T-helper 1 cell treated with Interleukin-12 subunit alpha and Interleukin-12 subunit beta and Interleukin-4 antibody, amounts not matched to agents 30 ng/mL and 1 ng/mL, for 36 hours (primary cell): Measurements from ENCODE around the gene MKI67. TPM values are rescaled to one million over a fixed set of nuclear protein-coding genes. Genes with fewer than 3 reads are reported as not detected.
"Not testable (repeated sequence)": the region's sequence is repeated elsewhere in the genome, so short reads cannot be mapped to it uniquely, and the experiment has no call there.

ENCODE experiments used
- intact Hi-C: fragments of 100-400 bp; cut with micrococcal nuclease; formaldehyde crosslinking; loops from one replicate; pipeline ENCODE4 v1.15.1; 2024
- total RNA-seq: library from RNA; stranded (reverse); gene quantifications from 2 replicates; pipeline ENCODE4 v1.2.3, GENCODE V29; 2022

The MKI67 gene
- total RNA-seq, 1 donor from 2014 or later = 221 TPM

DNA sequence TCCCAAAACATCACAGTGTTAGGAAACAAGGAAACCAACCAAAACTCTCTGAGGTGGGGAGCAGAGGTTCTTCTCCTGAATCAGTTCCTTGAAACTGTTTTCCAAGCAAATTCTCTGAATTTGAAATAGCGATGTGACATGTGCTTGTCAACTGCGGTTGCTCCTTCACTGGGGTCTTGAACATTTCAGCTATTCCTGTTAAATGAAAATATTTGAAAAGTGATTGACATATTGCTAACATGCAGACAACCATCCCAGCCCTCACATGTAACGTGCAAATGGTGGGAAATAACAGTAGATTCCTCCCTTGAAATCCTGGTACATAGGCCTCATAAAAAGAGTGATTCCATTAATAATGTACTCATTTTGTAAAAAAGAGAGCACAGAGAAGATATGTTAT is 15.9 kb downstream of the MKI67 start:
- intact Hi-C loops = no loop called here

GRCh38 chr10:128109707-128110106 is 16.5 kb downstream of the MKI67 start:
- intact Hi-C loops = no loop called here

DNA sequence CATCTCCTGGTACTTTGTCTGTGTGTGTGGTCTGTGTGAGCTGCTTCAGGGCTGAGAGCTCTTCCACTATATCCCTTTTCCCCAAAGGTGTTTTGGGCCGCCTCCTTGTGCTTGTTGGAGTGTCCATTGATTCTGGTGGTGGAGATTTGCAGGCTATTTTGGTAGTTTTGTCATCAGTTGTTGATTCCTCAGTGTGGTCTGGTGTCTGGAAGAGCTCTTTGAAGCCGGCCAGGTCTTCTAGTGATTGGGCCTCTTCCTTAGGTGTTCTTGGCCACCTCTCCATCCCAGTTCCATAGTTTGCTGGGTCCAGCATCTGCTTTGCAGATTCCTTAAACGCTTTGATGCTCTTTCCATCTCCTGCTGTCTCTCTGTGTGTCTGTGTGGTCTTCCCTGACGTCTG is 20.8 kb downstream of the MKI67 start:
- intact Hi-C loops = no loop called here

DNA sequence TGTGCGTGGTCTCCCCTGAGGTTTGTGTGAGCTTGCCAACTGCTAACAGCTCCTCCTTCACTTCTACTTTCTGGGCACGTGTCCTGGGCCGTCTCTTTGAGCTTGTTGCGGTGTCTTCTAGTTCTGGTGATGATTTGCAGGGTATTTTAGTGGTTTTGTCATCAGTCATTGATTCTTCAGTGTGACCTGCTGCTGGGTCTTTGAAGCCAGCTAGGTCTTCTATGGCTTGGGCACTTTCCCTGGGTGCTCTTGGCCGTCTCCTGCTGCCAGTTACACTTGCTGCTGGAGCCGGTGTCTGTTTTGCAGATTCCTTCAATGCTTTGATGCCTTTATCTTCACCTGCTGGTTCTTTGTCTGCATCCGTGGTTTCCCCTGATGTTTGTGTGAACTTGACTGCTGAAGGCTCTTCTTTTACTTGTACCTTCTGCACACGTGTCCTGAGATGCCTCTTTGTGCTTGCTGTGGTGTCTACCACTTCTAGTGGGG is 23.0 kb downstream of the MKI67 start:
- intact Hi-C loops = loop anchor here (2.0 kb wide), 2 partner anchors 22 to 56 kb away; no protein-coding TSS in a partner anchor

DNA sequence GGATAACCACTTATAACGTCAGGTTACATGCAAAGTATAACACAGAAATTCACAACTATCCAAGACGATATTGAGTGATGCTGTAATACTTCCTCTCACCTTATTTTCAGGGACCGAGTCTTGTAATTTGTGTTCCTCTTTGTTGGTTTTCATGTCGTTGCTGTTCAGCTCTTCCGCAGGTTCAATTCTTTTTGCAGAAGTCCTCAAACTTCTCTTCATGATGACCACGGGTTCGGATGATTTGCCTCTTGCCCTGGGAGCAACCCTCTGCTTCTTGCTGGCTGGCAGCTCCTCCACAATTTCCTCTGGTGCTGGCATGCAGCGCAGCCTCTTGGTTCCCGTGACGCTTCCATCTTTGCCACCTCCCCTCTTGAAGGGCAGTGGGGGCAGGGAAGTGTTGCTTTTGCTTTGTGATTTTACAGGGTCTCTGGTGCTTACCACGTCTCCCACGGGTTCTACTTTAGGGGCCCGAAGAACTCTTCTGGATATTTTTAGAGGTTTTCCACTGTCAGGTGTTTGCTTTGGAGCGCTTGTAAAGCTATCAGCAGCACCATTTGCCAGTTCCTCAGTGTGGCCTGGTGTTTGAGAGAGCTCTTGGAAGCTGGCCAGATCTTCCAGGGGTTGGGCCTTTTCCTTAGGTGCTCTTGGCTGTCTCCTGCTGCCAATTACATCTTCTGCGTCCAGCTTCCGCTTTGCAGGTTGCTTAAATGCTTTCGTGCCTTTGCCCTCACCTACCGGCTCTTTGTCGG is 23.6 kb downstream of the MKI67 start:
- intact Hi-C loops = loop anchor here (2.0 kb wide), 2 partner anchors 22 to 56 kb away; no protein-coding TSS in a partner anchor

- intact Hi-C loops = loop anchor here (2.0 kb wide), 2 partner anchors 23 to 55 kb away; no protein-coding TSS in a partner anchor
These were observed 24.3 kb downstream of the MKI67 start for GRCh38 chr10:128101901-128102300.

DNA sequence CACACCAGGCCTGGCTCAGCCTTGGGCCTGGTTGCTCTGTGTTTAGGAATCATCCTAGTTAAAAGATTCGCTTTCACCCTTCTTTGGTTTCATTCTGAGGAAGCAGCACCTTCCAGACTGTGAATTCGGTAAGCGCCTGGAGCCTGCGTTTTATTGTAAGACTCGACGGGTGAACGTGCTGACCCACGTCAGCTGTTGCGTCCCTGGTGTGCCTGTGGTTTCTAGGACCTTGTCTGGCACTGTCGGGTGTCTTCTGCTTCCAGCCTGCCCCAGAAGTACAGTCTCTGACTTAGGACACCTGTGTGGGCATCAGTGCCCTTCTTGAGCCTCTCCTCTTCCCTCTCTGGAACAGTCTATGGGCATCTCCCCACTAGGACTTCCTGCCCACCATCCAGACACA is 26.3 kb downstream of the MKI67 start:
- intact Hi-C loops = no loop called here

GRCh38 chr10:128098631-128099030 is 27.6 kb downstream of the MKI67 start:
- intact Hi-C loops = no loop called here

- intact Hi-C loops = no loop called here
These were observed 28.4 kb downstream of the MKI67 start for GRCh38 chr10:128097783-128098182.

- intact Hi-C loops = no loop called here
These were observed 29.6 kb downstream of the MKI67 start for GRCh38 chr10:128096486-128097199.

DNA sequence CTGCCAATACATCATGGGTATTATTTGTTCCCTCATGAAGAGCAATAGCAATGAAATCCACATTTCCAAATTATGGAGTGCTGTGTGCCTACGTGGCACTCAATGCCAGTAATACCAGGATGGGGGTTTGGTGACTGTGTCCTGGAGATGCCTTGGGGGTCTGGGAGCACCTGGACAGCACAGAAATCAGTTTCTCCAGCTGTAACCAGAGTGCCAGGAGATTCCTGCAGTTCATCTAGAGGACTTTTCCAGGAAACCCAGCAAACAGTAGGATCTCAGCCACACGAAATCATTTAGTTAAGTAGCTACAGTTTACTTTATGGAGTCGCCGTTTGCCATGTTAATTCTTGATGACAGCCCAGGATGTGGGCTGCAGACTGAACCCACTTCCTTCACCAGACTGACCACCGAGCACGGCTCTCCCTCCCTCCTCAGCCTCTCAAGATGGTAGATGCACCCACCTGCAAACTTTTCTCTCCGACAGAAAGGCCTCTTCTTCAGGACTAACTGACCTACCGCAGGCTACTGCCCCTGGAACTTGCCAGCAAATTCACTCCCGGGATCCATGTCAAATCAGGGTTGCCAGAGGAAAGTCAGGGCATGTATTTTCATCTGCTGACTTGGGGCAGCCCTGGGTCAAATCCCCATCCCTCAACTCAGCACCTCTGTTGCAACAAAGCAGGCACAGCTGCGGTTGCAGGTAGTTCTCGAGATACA is 30.3 kb downstream of the MKI67 start:
- intact Hi-C loops = no loop called here

DNA sequence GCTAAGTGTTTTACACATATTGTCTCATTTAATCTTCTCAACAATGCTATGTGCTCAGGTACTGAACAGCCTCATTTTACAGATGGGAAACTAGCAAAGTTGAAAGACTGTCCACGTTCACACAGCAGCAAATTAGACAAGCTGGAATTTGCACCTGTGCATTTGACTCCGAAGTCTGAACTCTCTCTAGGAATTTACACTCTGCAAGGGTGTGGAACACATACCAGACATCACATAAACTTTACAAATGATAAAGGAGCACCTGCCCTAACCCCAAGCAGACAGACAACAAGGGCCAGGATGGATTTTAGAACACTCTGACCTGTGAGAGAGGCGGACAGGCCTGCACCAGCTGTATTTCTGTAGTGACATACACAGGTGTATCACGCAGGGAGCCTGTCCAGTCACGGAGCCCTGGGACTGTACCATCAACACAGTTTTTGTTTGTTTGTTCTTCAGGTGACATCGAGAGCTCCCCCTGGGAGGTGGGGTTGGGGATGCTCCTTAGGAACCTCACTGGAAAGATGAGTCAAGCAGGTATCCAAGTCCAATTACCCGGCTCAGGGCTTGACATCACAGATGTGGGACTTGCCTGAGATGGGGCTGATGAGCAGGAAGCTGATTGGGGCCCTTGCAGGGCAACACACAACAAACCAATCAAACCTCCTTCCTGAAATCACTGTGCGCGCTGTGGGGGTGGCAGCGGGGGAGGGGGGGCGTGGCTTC is 31.0 kb downstream of the MKI67 start:
- intact Hi-C loops = no loop called here

- intact Hi-C loops = not testable (repeated sequence)
These were observed 31.6 kb downstream of the MKI67 start for GRCh38 chr10:128094596-128094995.

- intact Hi-C loops = no loop called here
These were observed 33.8 kb downstream of the MKI67 start for GRCh38 chr10:128092454-128092853.

DNA sequence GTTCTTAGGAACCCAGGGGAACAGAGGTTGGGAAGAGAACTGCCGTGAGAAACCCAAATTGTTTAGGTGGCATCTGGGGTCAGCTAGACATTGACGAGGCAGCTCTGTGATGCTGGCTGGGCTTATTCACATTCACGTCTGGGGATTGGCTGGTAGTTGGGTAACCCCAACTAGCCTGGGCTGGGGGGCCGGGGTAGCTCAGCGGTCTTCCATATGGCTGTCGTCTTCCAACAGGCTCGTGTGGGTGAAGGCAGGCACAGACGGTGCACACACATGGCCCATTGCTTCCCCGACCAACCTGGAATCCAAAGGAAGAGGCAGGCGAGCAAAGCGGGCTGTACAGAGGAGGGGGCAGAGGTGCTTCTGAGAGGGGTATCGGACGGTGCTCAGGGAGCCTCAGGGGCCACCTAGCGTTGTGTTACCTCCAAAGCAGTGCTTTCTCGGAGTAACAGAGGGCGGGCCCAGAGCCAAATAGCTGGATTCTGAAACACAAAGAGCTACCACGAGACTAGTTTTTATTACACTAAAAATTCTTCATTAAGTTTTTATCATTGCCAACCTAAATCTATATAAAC is 34.5 kb downstream of the MKI67 start:
- intact Hi-C loops = no loop called here

DNA sequence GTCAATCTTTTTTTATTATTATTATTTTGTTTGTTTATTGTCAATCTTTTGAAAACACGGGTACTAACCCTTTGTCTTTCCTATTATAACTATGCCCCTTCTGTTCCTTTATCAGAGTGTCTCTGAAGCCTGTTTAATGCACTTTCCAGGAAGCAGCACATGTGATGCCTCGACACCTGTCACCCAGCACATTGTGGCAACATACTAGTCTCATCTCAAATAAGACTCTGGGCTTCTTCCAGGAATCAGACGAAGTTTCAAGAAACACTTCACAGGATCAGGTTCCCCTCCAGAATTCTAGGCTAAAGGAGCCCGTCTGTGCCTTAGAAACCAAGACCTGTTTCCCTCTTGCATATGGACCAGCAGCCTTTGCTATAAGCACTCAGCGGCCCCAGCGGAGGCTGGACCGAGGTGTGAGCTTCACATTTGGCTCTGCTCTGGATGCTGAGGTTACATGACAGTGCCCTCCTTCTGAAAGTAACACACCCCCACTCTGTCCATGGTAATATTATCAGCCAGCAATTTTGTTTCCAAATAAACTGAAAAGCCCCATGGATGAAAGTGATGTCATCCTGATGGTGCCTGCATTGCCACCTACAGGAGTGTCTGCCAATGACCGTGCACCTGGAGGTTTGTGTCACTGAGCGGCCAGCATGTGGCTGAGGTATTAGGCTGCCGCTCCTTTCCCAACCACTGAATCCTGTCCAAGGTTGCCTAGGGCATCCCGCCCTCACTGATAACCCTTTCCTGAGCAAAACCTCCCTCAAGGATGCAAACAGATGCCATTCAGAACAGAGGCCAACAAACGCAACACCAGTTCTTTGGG is 38.1 kb downstream of the MKI67 start:
- intact Hi-C loops = no loop called here

DNA sequence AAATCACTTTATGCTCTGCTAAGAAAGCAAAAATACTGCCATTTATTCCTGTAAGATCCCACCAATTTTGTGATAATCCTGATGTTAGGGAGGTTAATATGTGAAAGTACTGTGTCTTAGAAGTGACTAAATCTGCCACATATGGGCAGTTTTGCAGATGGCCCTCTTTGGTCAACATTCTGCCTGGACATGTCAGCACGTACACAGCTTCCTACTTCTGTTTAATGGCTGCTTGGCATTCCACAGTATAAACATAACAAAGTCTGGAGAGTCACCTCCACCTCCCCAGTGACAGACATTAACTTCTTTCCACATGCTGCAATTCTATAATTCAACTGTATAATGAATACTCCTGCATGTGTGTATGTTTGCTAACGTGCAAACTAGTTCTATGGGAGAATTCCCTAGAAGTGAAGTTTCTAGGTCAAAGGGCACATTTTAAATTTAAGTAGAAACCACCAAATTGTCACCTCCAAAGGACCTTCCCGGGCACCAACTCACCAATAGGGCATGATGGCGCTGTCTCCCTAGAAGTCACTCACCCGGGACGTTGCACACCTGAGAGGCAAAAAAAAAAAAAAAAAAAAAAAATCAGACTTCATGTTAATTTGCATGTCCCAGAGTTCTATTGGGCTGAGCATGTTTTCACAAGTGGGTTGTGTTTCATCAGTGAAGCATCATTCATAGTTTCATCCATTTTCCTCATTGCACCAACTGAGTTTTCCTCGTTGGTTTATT is 38.9 kb downstream of the MKI67 start:
- intact Hi-C loops = no loop called here

DNA sequence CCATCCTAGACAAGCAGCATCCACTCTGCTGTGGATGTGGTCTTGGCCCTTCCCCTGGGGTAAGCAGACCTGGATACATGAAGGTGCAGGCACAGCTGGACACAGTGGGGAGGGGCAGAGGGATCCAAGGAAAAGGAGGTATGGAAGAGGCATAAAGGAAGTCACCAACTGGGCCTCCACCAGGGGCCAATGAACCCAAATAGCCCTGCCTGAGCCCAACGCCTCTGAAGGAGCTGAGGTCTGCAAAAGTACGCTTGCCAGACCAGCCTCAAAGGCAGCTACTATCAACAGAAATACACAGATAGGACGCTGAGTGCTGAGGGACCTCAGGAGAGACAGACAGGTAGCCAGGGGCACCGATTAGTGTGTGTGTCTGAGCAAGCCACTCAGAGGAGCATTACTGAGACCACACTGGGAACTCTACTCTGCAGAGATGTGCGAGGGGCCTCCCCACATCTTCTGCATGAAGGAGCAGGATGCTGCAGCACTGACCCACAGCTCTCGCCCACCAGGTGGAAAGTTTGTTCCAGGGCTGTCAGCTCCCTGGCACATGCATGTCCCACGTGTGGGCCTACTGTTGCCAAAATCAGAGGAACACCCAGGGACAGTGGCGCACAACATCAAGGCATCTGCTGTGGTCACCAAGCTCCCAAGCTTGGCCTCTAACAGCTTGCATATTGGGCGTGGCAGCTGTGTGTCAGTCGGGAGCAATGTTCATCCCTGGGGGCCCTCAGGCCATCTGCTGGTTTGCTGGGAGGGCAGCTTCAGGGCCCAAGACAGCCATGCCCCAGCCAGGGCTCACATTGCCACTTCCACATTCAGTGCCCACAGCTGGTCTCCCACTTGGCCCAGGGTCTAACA is 40.0 kb downstream of the MKI67 start:
- intact Hi-C loops = no loop called here
